Stimulated activated naive CD8-positive, alpha-beta T cell treated with anti-CD3 and anti-CD28 coated beads, Interleukin-15, Interleukin-2, amounts not matched to agents 100 U/mL and 50 U/mL, for 24 hours (primary cell): Measurements from ENCODE around the gene RBBP8.

Experiments used
- ATAC-seq: fragments of 150-1000 bp; cut with Tn5 transposase; one replicate; pipeline ENCODE4 v1.10.0; 2021
- DNase-seq: peaks from one replicate; pipeline ENCODE4 v3.0.0; 2021

Gene RBBP8

GRCh38 chr18:22999647-23000046, 66.5 kb downstream of the RBBP8 start:
- DNase-seq (no peak), ATAC-seq (no peak)

DNA sequence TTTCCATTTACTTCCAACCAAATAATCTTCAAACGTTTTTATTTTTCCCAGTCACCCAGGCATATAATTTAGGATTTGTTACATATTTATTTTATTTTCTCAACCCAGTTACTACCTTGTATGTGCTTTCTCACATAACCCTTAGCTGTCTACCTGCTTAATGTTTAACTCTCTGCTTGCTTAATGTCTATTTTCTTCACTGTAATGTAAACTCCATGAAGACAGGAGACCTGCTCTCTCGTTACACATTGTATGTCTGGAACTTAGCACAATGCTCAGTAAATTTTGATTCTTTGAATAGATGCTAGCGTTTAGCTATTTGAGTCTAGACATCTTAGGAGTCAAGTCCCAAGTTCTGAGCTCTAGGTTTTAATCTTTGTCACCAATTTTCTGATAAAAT, 70.2 kb downstream of the RBBP8 start:
- ATAC-seq (no peak), DNase-seq (no peak)

DNA sequence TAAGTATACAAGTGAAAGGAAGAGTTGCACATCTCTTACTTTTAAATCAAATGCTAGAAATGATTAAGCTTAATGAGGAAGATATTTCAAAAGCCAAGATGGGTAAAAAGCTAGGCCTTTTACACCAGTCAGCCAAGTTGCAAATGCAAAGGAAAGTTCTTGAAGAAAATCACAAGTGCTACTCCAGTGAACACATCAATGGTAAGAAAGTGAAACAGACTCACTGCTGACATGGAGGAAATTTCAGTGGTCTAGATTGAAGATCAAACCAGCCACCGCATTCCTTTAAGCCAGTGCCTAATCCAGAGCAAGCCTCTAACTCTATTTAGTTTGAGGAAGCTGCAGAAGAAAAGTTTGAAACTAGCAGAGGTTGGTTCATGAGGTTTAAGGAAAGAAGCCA, 79.1 kb downstream of the RBBP8 start:
- DNase-seq, result no peak
- ATAC-seq, result no peak

DNA sequence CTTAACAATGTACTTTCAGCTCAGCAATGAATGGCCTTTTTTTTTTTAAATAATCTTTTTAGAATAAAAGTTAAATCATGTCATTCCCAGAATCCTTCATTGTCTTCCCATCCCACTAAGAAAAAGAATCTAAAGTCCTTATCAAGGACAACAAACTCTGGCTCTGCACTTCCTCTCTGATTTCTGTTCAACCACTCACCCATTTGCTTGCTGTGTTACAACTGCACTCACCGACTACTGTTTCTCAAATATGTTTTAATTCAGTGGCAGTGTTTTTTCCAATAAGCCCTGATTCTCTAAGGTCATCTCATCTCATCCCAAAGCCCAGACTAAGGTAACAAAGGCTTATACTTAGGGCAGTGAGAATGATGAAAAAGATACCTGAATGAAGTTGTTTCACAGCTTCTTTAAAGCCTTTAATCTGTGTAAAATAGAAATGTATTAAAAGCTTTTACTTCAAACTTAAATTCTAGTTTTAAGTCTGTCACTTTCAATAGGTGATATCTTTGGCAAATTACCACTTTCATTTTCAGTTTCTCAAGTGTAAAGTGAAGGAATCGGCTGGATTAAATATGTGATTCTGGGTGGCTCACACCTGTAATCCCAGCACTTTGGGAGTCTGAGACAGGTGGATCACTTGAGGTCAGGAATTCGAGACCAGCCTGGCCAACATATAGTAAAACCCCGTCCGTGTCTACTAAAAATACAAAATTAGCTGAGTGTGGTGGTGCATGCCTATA, 87.6 kb downstream of the RBBP8 start:
- ATAC-seq, result no peak

DNA sequence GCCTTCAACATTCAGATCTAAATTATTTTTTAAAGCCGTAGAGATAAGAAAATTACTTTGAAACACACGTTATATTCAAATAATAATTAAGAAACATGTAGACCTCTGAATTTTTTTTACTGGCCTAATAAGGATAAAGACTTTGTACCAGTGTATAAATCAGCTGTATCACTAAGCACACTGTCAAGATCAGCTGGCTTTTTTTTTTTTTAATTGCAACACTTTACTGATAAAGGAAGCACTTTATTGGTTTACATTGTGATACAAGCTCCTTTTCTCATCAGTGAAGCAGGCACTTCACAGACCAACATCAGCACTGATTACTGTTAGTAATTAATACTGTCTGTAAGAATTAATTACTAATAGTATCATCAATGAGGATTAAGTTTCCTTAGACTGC, 88.5 kb downstream of the RBBP8 start:
- no peak for DNase-seq
- ATAC-seq, result no peak

More for the DNA sequence above, 87.6 kb downstream of the RBBP8 start:
- DNase-seq, result no peak

- no peak for DNase-seq
- no peak for ATAC-seq
These were observed 99.0 kb downstream of the RBBP8 start for GRCh38 chr18:23032030-23032582.

GRCh38 chr18:23033056-23033455, 99.9 kb downstream of the RBBP8 start:
- ATAC-seq (no peak), DNase-seq (no peak)

DNA sequence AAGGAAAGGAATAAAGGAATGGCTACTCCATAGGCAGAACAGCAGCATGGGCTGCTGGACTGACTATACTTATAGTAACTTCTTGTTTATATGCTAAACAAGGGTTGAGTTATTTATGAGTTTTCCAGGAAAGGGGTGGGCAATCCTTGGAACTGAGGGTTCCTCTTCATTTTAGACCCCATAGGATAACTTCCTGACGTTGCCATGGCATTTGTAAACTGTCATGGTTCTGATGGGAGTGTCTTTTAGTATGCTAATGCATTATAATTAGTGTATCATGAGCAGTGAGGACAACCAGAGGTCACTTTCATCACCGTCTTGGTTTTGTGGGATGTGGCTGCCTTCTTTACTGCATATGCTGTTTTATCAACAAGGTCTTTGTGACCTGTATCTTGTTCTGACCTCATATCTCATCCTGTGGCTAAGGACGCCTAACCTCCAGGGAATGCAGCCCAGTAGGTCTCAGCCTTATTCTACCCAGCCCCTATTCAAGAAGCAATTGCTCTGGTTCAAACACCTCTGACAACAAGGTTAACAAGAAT, 103.6 kb downstream of the RBBP8 start:
- ATAC-seq, result no peak

GRCh38 chr18:23037646-23038045, 104.5 kb downstream of the RBBP8 start:
- DNase-seq, result no peak
- no peak for ATAC-seq

More for the DNA sequence above, 103.6 kb downstream of the RBBP8 start:
- no peak for DNase-seq

DNA sequence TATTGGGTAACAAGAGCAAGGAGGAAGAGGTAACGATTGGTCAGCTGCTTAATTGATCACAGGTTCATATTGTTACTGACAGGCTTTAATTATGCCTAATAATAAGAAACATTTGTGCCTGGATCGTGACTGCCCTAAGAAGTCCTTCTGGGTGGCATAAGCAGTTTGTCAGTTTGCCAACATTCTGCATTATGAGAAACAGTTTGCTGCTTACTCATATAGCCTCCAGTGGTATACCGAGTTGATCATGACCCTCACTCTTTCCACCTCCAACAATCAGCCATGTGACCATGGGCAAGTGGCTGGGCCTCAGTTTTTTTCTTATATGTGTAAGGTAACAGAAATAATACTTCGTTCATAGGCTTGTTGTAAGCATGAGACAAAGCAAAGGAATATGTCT, 105.6 kb downstream of the RBBP8 start:
- no peak for ATAC-seq
- no peak for DNase-seq

DNA sequence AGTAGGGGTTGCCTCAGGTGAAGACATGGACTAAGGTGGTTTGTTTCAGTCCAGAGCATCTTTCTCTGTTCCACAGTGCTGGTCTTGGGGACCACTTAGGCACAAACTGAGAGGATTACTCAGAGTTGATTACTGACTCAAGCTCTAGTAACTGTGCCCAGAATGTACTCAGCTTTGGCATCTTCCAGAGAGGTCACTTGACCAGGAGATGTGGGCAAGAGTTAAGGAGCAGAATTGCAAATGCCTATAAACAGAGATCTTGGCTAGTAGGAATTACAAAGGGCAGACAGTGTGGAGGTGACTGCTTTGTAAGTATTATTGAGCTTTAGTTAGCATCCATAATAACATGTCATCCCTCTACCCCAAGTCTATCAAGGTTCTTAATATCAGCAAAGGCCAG, 109.0 kb downstream of the RBBP8 start:
- ATAC-seq (no peak), DNase-seq (no peak)

DNA sequence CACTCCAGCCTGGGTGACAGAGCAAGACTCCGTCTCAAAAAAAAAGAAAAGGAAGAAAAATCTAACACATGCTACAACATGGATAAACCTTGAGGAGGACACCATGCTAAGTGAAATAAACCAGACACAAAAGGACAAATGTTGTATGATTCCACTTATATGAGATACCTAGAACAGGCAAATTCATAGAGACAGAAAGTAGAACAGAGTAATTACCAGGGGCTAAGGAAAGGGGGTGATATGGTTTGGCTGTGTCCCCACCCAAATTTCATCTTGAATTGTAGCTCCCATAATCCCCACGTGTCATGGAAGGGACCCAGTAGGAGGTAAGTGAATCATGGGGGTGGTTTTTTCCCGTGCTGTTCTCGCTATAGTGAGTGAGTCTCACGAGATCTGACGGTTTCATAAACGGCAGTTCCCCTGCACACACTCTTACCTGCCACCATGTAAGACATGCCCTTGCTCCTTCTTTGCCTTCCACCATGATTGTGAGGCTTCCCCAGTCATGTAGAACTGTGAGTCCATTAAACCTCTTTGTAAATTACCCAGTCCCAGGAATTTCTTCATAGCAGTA, 110.8 kb downstream of the RBBP8 start:
- no peak for DNase-seq
- no peak for ATAC-seq

DNA sequence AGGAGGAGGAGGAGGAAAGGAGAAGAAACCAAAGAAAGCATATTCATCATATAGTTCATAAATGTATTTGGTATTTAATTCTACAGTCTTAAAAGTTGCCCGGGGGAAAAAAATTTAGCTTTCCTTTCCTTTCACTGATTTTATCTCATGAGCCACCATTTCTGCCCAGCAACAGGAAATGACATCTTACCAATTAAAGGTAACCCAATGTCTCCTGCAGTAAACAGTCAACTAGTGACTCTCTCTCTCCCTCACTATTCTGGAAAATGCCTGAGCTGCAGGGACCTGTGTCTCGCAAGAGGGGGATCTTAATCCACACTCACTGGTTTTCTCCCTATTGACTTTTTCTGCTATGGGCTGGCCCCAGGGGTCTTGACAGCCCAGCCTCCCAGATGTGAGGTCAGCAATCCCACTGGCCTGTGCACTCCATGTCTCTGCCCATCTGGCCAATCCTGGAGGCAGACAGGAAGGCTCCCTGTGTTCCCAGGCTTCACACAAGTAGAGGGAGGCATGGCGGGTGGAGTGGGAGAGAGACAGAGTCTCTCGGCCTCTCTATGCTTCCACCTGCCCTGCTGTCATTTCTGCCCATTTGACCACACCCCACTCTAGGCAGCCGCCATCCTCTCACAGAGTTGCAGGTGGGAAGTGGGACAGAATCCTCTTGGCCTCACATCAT, 116.7 kb downstream of the RBBP8 start:
- DNase-seq, result no peak
- ATAC-seq, result no peak

- DNase-seq (no peak), ATAC-seq (no peak)
These were observed 120.8 kb downstream of the RBBP8 start for GRCh38 chr18:23053776-23054457.

- DNase-seq, result no peak
- ATAC-seq, result no peak
These were observed 121.4 kb downstream of the RBBP8 start for GRCh38 chr18:23054553-23054952.

DNA sequence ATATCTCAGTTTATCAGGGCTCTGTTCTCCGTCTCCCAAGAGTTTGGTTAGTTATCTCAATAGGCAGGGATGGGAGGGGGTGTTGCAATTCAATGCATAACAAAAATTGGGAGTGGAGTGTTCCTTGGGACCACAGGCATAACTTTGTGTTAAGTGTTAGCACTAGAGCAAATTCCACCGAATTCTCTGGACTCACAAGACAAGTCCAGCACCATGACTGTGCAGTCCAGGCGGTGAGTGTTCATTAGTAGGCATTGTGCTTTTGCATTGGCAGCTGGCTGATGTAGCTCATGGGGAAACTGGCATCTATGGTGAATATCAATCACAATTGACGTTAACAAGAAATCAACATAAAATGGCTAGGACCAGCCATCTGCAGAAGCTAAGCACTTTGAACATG, 123.2 kb downstream of the RBBP8 start:
- no peak for DNase-seq
- ATAC-seq, result no peak

- ATAC-seq, result no peak
- DNase-seq, result no peak
These were observed 124.0 kb downstream of the RBBP8 start for GRCh38 chr18:23057096-23057495.

GRCh38 chr18:23058746-23059415, 125.8 kb downstream of the RBBP8 start:
- ATAC-seq (no peak), DNase-seq (no peak)

DNA sequence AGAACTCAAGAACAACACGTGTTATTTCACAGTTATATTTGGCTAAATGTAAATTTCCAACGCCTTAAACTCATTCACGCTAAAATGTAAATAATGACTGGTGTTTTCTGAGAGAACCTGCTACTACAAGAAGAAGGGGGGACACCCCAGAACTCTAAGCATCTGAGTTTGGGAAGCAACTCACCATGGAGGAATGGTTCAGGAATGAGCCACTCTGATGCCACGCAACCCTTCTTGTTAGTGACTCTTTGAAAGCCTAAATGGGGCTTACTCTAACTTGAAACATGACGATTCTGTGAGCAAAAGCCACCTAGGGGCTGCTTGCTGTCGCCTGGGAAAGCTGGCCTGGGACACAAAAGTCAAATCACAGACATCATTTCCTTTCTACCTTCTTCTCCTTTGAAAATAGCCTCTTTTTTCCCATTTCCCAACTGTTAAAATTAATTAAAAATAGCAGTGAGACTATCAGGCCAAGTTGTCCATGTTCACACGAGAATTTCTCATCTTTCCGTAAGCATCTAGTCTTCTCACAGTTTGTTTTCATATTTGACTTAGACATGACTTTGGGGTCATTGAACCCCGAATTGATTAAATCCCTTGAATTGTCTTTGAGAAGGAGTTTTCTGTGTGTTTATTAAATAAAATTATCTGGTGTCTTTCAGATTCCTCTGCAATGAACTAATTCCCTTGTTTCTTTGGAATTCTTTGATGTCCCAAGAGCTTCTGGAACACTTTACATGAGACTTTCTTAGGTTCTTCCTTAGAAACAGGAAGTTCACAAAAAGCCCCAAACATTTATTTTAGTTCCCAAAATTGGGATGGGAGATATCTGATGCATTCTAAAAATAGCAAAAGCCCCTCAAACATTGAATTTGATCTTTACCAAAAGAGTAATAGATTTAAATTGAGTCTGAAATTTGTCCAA, 126.7 kb downstream of the RBBP8 start:
- DNase-seq (no peak), ATAC-seq (no peak)

GRCh38 chr18:23062011-23062410, 128.9 kb downstream of the RBBP8 start:
- no peak for ATAC-seq
- DNase-seq, result no peak

DNA sequence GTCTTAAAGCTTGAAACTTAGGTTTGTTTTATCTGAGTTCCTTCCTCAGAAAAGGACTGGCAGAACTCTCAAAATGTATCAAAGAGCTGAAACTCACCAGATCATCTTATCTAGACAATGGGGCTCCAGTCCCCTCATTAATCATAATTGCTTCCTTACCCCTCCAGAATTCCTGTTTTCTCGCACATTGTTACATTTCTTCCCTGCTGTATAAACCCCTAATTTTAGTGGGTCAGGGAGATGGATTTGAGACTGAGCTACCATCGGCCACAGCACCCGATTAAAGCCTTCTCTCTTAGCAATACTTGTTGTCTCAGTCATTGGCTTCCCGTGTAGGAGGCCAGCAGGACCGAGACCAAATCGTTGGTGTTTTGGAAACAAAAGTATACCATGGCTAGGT, 130.4 kb downstream of the RBBP8 start:
- no peak for DNase-seq
- ATAC-seq, result no peak
